Natural killer cell treated with Interleukin-12 subunit alpha and Interleukin-12 subunit beta and Interleukin-15 and Interleukin-18, amount 100 ng/mL, for 72 hours (primary cell): ENCODE measurements around the gene SDK1. TPM values are rescaled to one million over a fixed set of nuclear protein-coding genes. Genes with fewer than 3 reads are reported as not detected.
A peak's percentile ranks its signal among the peaks of the same experiment; 100 is the strongest.

Source experiments
- ATAC-seq, 2 donors: fragments of 150-1000 bp; cut with Tn5 transposase in 1 of 2; sonication (Bioruptor Pico), chemical (Tn5 transposase) in 1 of 2; 2 replicates each; pipeline ENCODE4 v1.10.0; 2021
- DNase-seq: peaks from one replicate; pipeline ENCODE4 v3.0.0; 2022; ENCODE audit warnings: low spot score
- H3K27ac Mint-ChIP-seq, 2 donors: 1 replicate in 1 of 2; 2 replicates in 1 of 2; pipeline ENCODE4 v1.8.0; 2022; ENCODE audit warnings: mixed read lengths in 2 of 2, mild to moderate bottlenecking in 1 of 2, moderate library complexity in 1 of 2
- H3K27me3 Mint-ChIP-seq, 2 donors: 1 replicate in 1 of 2; 2 replicates in 1 of 2; pipeline ENCODE4 v1.8.0; 2022; ENCODE audit warnings: mixed read lengths in 2 of 2
- H3K36me3 Mint-ChIP-seq: one replicate; pipeline ENCODE4 v1.8.0; 2022; ENCODE audit warnings: mixed read lengths
- H3K4me1 Mint-ChIP-seq, 2 donors: 1 replicate in 1 of 2; 2 replicates in 1 of 2; pipeline ENCODE4 v1.8.0; 2022; ENCODE audit warnings: low read depth in 2 of 2, mixed read lengths in 2 of 2, mild to moderate bottlenecking in 1 of 2
- H3K4me3 Mint-ChIP-seq: one replicate; pipeline ENCODE4 v1.8.0; 2022; ENCODE audit warnings: mixed read lengths
- H3K9me3 Mint-ChIP-seq: 2 replicates; pipeline ENCODE4 v1.8.0; 2022; ENCODE audit warnings: mixed read lengths
- total RNA-seq, 2 donors: library from RNA; stranded (reverse); gene quantifications; one replicate each; pipeline ENCODE4 v1.2.3, GENCODE V29; 2022

The SDK1 gene
- total RNA-seq, 2 donors from 2014 or later, result 0.20 to 0.40 TPM

- DNase-seq, result no peak
- H3K4me3 Mint-ChIP-seq, result no peak overlapping the region
- H3K9me3 Mint-ChIP-seq, result no peaks in the 10 kb centered on the region
- no peak for ATAC-seq
- H3K27me3 Mint-ChIP-seq, result peaks cover 22 to 46% of the 10 kb centered on the region in 2 donors
- H3K36me3 Mint-ChIP-seq, result peaks cover 12% of the 10 kb centered on the region
- peaks cover 0 to 5% of the 10 kb centered on the region in 2 donors for H3K4me1 Mint-ChIP-seq
- no peak overlapping the region for H3K27ac Mint-ChIP-seq
Measured at GRCh38 chr7:4054158-4054557, 753.1 kb downstream of the SDK1 start.

GRCh38 chr7:4056552-4057288, 755.7 kb downstream of the SDK1 start:
- Mint-ChIP-seq H3K4me1 (peaks cover 0 to 5% of the 10 kb centered on the region in 2 donors), H3K36me3 (peaks cover 12% of the 10 kb centered on the region), H3K9me3 (no peaks in the 10 kb centered on the region), H3K27me3 (peaks cover 22 to 49% of the 10 kb centered on the region in 2 donors), H3K27ac (no peak overlapping the region), H3K4me3 (no peak overlapping the region)
- DNase-seq (no peak), ATAC-seq (peak in 1 of 2 donors; percentile 13)

GRCh38 chr7:4057289-4057616, 756.2 kb downstream of the SDK1 start:
- H3K27ac Mint-ChIP-seq, result no peak overlapping the region
- DNase-seq (no peak), ATAC-seq (peak in 1 of 2 donors; percentile 31)
- H3K4me3 Mint-ChIP-seq, result no peak overlapping the region
- H3K27me3 Mint-ChIP-seq, result peaks cover 22 to 49% of the 10 kb centered on the region in 2 donors
- peaks cover 0 to 5% of the 10 kb centered on the region in 2 donors for H3K4me1 Mint-ChIP-seq
- no peaks in the 10 kb centered on the region for H3K9me3 Mint-ChIP-seq
- H3K36me3 Mint-ChIP-seq, result peaks cover 12% of the 10 kb centered on the region

- Mint-ChIP-seq H3K4me3 (no peak overlapping the region), H3K27ac (no peak overlapping the region), H3K27me3 (peaks cover 20 to 48% of the 10 kb centered on the region in 2 donors), H3K9me3 (no peaks in the 10 kb centered on the region), H3K4me1 (peaks cover 0 to 5% of the 10 kb centered on the region in 2 donors), H3K36me3 (peaks cover 12% of the 10 kb centered on the region)
- ATAC-seq, result no peak
- no peak for DNase-seq
Measured at GRCh38 chr7:4058158-4058557, 757.1 kb downstream of the SDK1 start.

GRCh38 chr7:4065190-4065589, 764.1 kb downstream of the SDK1 start:
- H3K27me3 Mint-ChIP-seq, result peaks cover 4 to 14% of the 10 kb centered on the region in 2 donors
- DNase-seq (no peak), ATAC-seq (no peak)
- H3K36me3 Mint-ChIP-seq, result no peaks in the 10 kb centered on the region
- peaks cover 0 to 5% of the 10 kb centered on the region in 2 donors for H3K4me1 Mint-ChIP-seq
- H3K9me3 Mint-ChIP-seq, result no peaks in the 10 kb centered on the region
- no peak overlapping the region for H3K4me3 Mint-ChIP-seq
- no peak overlapping the region for H3K27ac Mint-ChIP-seq

GRCh38 chr7:4066206-4066605, 765.2 kb downstream of the SDK1 start:
- DNase-seq, result no peak
- Mint-ChIP-seq H3K36me3 (no peaks in the 10 kb centered on the region), H3K4me3 (no peak overlapping the region), H3K4me1 (peaks cover 0 to 5% of the 10 kb centered on the region in 2 donors), H3K27me3 (peaks cover 4 to 14% of the 10 kb centered on the region in 2 donors), H3K27ac (no peak overlapping the region), H3K9me3 (no peaks in the 10 kb centered on the region)
- ATAC-seq, result no peak

- ATAC-seq, result no peak
- Mint-ChIP-seq H3K27ac (no peak overlapping the region), H3K9me3 (no peaks in the 10 kb centered on the region), H3K27me3 (peaks cover 4 to 14% of the 10 kb centered on the region in 2 donors), H3K4me1 (peaks cover 0 to 5% of the 10 kb centered on the region in 2 donors), H3K36me3 (no peaks in the 10 kb centered on the region), H3K4me3 (no peak overlapping the region)
- no peak for DNase-seq
Measured at GRCh38 chr7:4066626-4067475, 765.8 kb downstream of the SDK1 start.

GRCh38 chr7:4067476-4067760, 766.4 kb downstream of the SDK1 start:
- no peak overlapping the region for H3K27ac Mint-ChIP-seq
- no peaks in the 10 kb centered on the region for H3K9me3 Mint-ChIP-seq
- no peak for ATAC-seq
- H3K36me3 Mint-ChIP-seq, result no peaks in the 10 kb centered on the region
- no peak overlapping the region for H3K4me3 Mint-ChIP-seq
- peaks cover 0 to 5% of the 10 kb centered on the region in 2 donors for H3K4me1 Mint-ChIP-seq
- peaks cover 4 to 14% of the 10 kb centered on the region in 2 donors for H3K27me3 Mint-ChIP-seq
- DNase-seq, result no peak

- H3K27ac Mint-ChIP-seq, result no peak overlapping the region
Measured at GRCh38 chr7:4067874-4068273, 766.8 kb downstream of the SDK1 start.

GRCh38 chr7:4068286-4068685, 767.2 kb downstream of the SDK1 start:
- no peak overlapping the region for H3K4me3 Mint-ChIP-seq
- no peak overlapping the region for H3K27ac Mint-ChIP-seq
- H3K36me3 Mint-ChIP-seq, result no peaks in the 10 kb centered on the region
- no peaks in the 10 kb centered on the region for H3K9me3 Mint-ChIP-seq
- ATAC-seq, result no peak
- peaks cover 4 to 9% of the 10 kb centered on the region in 2 donors for H3K27me3 Mint-ChIP-seq
- H3K4me1 Mint-ChIP-seq, result peaks cover 0 to 5% of the 10 kb centered on the region in 2 donors
- DNase-seq, result no peak

More at GRCh38 chr7:4067874-4068273, 766.8 kb downstream of the SDK1 start:
- DNase-seq, result no peak
- Mint-ChIP-seq H3K4me3 (no peak overlapping the region), H3K4me1 (peaks cover 0 to 5% of the 10 kb centered on the region in 2 donors), H3K36me3 (no peaks in the 10 kb centered on the region), H3K9me3 (no peaks in the 10 kb centered on the region), H3K27me3 (peaks cover 4 to 14% of the 10 kb centered on the region in 2 donors)
- ATAC-seq, result no peak

- ATAC-seq (no peak), DNase-seq (no peak)
- no peak overlapping the region for H3K4me3 Mint-ChIP-seq
- peaks cover 0 to 5% of the 10 kb centered on the region in 2 donors for H3K4me1 Mint-ChIP-seq
- no peaks in the 10 kb centered on the region for H3K9me3 Mint-ChIP-seq
- H3K27me3 Mint-ChIP-seq, result peaks cover 0 to 5% of the 10 kb centered on the region in 2 donors
- no peaks in the 10 kb centered on the region for H3K36me3 Mint-ChIP-seq
- H3K27ac Mint-ChIP-seq, result no peak overlapping the region
Measured at GRCh38 chr7:4069268-4070095, 768.4 kb downstream of the SDK1 start.

GRCh38 chr7:4070214-4070613, 769.2 kb downstream of the SDK1 start:
- H3K4me1 Mint-ChIP-seq, result peaks cover 0 to 1% of the 10 kb centered on the region in 2 donors
- H3K4me3 Mint-ChIP-seq, result no peak overlapping the region
- no peaks in the 10 kb centered on the region for H3K9me3 Mint-ChIP-seq
- H3K27me3 Mint-ChIP-seq, result peaks cover 0 to 2% of the 10 kb centered on the region in 2 donors
- H3K27ac Mint-ChIP-seq, result no peak overlapping the region
- no peak for ATAC-seq
- no peak for DNase-seq
- H3K36me3 Mint-ChIP-seq, result no peaks in the 10 kb centered on the region

GRCh38 chr7:4071370-4072058, 770.5 kb downstream of the SDK1 start:
- no peak overlapping the region for H3K27ac Mint-ChIP-seq
- H3K36me3 Mint-ChIP-seq, result no peaks in the 10 kb centered on the region
- peaks cover 0 to 2% of the 10 kb centered on the region in 2 donors for H3K27me3 Mint-ChIP-seq
- no peaks in the 10 kb centered on the region for H3K4me1 Mint-ChIP-seq
- DNase-seq, result no peak
- no peaks in the 10 kb centered on the region for H3K9me3 Mint-ChIP-seq
- ATAC-seq, result no peak
- H3K4me3 Mint-ChIP-seq, result no peak overlapping the region
